Lower leg skin (tissue), 3 donors: ENCODE data around the gene POLE4.

Source experiments
- POLR2A ChIP-seq, 2 donors: fragments of 450-650 bp; IDR thresholded peaks; one replicate each; pipeline ENCODE4 v1.6.1; 2016 to 2017; ENCODE audit warnings: antibody characterized with exemption in 2 of 2, mild to moderate bottlenecking in 1 of 2, moderate library complexity in 1 of 2
- TF ChIP-seq, protein P1 (sequence below), 3 donors: fragments of 450-650 bp; IDR thresholded peaks; one replicate each; pipeline ENCODE4 v1.5.1; 2016; ENCODE audit warnings: antibody characterized with exemption in 3 of 3, mild to moderate bottlenecking in 3 of 3, moderate library complexity in 2 of 3

DNA sequence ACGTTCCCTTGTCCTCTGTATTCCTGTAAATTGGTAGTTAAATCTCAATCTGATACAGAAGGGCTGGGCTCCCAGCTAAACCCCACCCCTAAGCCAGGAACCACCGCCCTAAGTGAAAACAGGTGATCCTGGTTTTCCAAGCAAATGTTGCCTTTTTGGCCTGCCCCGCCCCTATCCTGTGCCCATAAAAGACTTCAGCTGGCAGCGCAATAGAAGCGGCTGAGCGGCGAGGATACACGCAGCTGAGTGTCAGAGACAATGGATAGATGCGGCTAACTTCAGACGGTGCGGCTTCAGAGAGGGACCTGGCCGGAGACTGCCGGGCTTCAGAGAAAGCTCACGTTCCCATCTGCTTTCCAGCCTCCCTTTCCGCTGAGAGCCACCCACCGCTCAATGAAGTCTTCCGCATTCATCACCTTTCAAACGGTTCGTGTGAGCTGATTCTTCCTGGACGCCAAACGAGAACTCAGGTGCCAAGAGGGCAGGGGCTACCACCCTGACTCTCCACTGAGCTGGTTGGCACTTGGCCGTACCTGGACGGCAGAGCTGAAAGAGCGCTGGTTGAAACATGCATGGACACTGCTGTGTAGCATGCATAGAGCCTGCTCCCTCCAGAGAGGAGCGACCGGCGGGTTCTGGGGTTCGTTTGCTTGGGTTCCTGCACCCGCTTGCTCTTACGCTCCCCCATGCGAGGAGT, 49.5 kb upstream of the POLE4 start:
- TF ChIP-seq, protein P1, sequence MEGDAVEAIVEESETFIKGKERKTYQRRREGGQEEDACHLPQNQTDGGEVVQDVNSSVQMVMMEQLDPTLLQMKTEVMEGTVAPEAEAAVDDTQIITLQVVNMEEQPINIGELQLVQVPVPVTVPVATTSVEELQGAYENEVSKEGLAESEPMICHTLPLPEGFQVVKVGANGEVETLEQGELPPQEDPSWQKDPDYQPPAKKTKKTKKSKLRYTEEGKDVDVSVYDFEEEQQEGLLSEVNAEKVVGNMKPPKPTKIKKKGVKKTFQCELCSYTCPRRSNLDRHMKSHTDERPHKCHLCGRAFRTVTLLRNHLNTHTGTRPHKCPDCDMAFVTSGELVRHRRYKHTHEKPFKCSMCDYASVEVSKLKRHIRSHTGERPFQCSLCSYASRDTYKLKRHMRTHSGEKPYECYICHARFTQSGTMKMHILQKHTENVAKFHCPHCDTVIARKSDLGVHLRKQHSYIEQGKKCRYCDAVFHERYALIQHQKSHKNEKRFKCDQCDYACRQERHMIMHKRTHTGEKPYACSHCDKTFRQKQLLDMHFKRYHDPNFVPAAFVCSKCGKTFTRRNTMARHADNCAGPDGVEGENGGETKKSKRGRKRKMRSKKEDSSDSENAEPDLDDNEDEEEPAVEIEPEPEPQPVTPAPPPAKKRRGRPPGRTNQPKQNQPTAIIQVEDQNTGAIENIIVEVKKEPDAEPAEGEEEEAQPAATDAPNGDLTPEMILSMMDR (IDR thresholded peaks at IDR 0.05): no peak
- TF ChIP-seq POLR2A (IDR thresholded peaks at IDR 0.05): no peak
